GM12878 (cell line): Measurements from ENCODE around the gene SIK3. TPM values are rescaled to one million over a fixed set of nuclear protein-coding genes. Genes with fewer than 3 reads are reported as not detected.

Experiments
- ATAC-seq: fragments of 200-7000 bp; cut with Tn5 transposase; 3 replicates; pipeline ENCODE4 v1.9.1; 2020; ENCODE audit warnings: mild to moderate bottlenecking, moderate library complexity
- BruUV-seq: library from RNA; stranded (reverse); fragments of 400-500 nt; replicated peaks from 2 replicates; lab custom pipeline; 2021; lab: Mats Ljungman, UMichigan
- CTCF ChIA-PET: fragments of 300-600 bp; sonication (Branson Sonifier 250); formaldehyde crosslinking; extraction: SDS; loops from one replicate; lab custom pipeline; 2021; ENCODE audit warnings: inconsistent platforms; lab: Yijun Ruan, JAX
- POLR2A ChIA-PET: fragments of 350-600 bp; formaldehyde crosslinking; extraction: SDS; loops from one replicate; lab custom pipeline; 2021; ENCODE audit warnings: inconsistent platforms; lab: Charles Lee
- RAD21 ChIA-PET: fragments of 300-600 bp; sonication (Branson Sonifier 250); formaldehyde crosslinking; loops from one replicate; lab custom pipeline; 2023; ENCODE audit warnings: antibody characterized with exemption; ENCODE audit not compliant: unreplicated experiment; lab: Charles Lee
- SMC1A ChIA-PET: fragments of 300-600 bp; sonication (Branson Sonifier 250); formaldehyde crosslinking; loops from one replicate; lab custom pipeline; 2023; ENCODE audit not compliant: unreplicated experiment, uncharacterized antibody; lab: Charles Lee
- DNase-seq: peaks from one replicate; pipeline ENCODE4 v3.0.0-alpha.2; 2011; ENCODE audit warnings: low read depth, low spot score
- FAIRE-seq: peaks from 3 replicates; lab custom pipeline; 2011; peaks lifted over from hg19 to GRCh38; lab: Jason Lieb, UNC
- H2AFZ ChIP-seq: 2 replicates; pipeline ENCODE4 v1.6.0; 2011; ENCODE audit warnings: low read depth, low read length, control low read depth; ENCODE audit not compliant: control insufficient read depth
- H3K27ac ChIP-seq: 2 replicates; pipeline ENCODE4 v1.5.1; 2011; ENCODE audit warnings: control low read depth; ENCODE audit not compliant: control insufficient read depth, insufficient read depth
- H3K27me3 ChIP-seq, 2 experiments: replicated peaks in 1 of 2; 2 replicates each; pipeline versions ENCODE4 v1.6.0 to v1.6.1; 2011; ENCODE audit warnings: low read length in 1 of 2; ENCODE audit not compliant: control insufficient read depth in 2 of 2, insufficient read depth in 2 of 2
- H3K36me3 ChIP-seq, 2 experiments: 2 replicates each; pipeline ENCODE4 v1.5.1; 2011; ENCODE audit warnings: low read length in 1 of 2; ENCODE audit not compliant: control insufficient read depth in 2 of 2, insufficient read depth in 2 of 2
- H3K4me1 ChIP-seq: 2 replicates; pipeline ENCODE4 v1.6.1; 2011; ENCODE audit warnings: mild to moderate bottlenecking, low read length, moderate library complexity, mixed read lengths; ENCODE audit not compliant: control insufficient read depth, insufficient read depth
- H3K4me2 ChIP-seq: 2 replicates; pipeline ENCODE4 v1.6.0; 2011; ENCODE audit warnings: control low read depth; ENCODE audit not compliant: control insufficient read depth, insufficient read depth
- H3K4me3 ChIP-seq: fragments of 200-600 bp; sonication (generic); 2 replicates; pipeline ENCODE4 v1.5.1; 2016
- H3K79me2 ChIP-seq: 2 replicates; pipeline ENCODE4 v1.6.0; 2011; ENCODE audit warnings: low read length; ENCODE audit not compliant: control insufficient read depth, insufficient read depth
- H3K9ac ChIP-seq: 2 replicates; pipeline ENCODE4 v1.8.0; 2011; ENCODE audit warnings: low read length, control low read depth, mixed read lengths; ENCODE audit not compliant: control insufficient read depth, insufficient read depth
- H3K9me3 ChIP-seq: replicated peaks from 3 replicates; pipeline ENCODE4 v1.5.1; 2011; ENCODE audit warnings: mild to moderate bottlenecking, low read length; ENCODE audit not compliant: control insufficient read depth, insufficient read depth
- H4K20me1 ChIP-seq: 2 replicates; pipeline ENCODE4 v1.6.0; 2011; ENCODE audit not compliant: control insufficient read depth, insufficient read depth
- ATF7 ChIP-seq: fragments of 450-650 bp; IDR thresholded peaks from 2 replicates; pipeline ENCODE4 v1.6.1; 2016; ENCODE audit warnings: low read depth, mild to moderate bottlenecking
- E2F8 ChIP-seq: fragments of 450-650 bp; IDR thresholded peaks from 2 replicates; pipeline ENCODE4 v1.6.1; 2018; ENCODE audit warnings: mild to moderate bottlenecking, low read depth, moderate library complexity; ENCODE audit not compliant: partially characterized antibody
- FOXM1 ChIP-seq: IDR thresholded peaks from 2 replicates; pipeline ENCODE4 v1.6.1; 2012; ENCODE audit warnings: low read depth, mild to moderate bottlenecking, inconsistent platforms, low read length, moderate library complexity
- HDAC6 ChIP-seq: fragments of 200-600 bp; sonication (generic); IDR thresholded peaks from one replicate; pipeline ENCODE4 v1.8.0; 2017; ENCODE audit warnings: antibody characterized with exemption; ENCODE audit not compliant: unreplicated experiment
- IRF3 ChIP-seq: fragments of 450-650 bp; IDR thresholded peaks from 2 replicates; pipeline ENCODE4 v1.6.1; 2014; ENCODE audit warnings: mild to moderate bottlenecking
- JUND ChIP-seq: IDR thresholded peaks from 2 replicates; pipeline ENCODE4 v1.6.1; 2012; ENCODE audit warnings: low read depth, mild to moderate bottlenecking, low read length, improper control_type of control experiment, moderate library complexity
- KDM1A ChIP-seq: fragments of 200-600 bp; sonication (generic); IDR thresholded peaks from 2 replicates; pipeline ENCODE4 v1.6.1; 2016; ENCODE audit warnings: borderline replicate concordance
- MTA2 ChIP-seq: fragments of 450-650 bp; IDR thresholded peaks from 2 replicates; pipeline ENCODE4 v1.6.1; 2016; ENCODE audit warnings: low read depth, mild to moderate bottlenecking, moderate library complexity
- NFXL1 ChIP-seq: fragments of 450-650 bp; IDR thresholded peaks from 2 replicates; pipeline ENCODE4 v1.6.1; 2017; ENCODE audit warnings: antibody characterized with exemption, mild to moderate bottlenecking, borderline replicate concordance
- NR2C1 ChIP-seq: fragments of 450-650 bp; IDR thresholded peaks from 2 replicates; pipeline ENCODE4 v1.6.1; 2017; ENCODE audit warnings: antibody characterized with exemption, mild to moderate bottlenecking, moderate library complexity
- RBBP5 ChIP-seq: fragments of 200-600 bp; sonication (generic); conservative IDR thresholded peaks from 2 replicates; pipeline ENCODE4 v1.6.1; 2016
- RCOR1 ChIP-seq: conservative IDR thresholded peaks from 2 replicates; pipeline ENCODE4 v1.6.1; 2012; ENCODE audit warnings: low read depth, low read length, improper control_type of control experiment
- RFX5 ChIP-seq: IDR thresholded peaks from 2 replicates; pipeline ENCODE4 v1.6.1; 2011; ENCODE audit warnings: low read depth, low read length, improper control_type of control experiment
- SIX5 ChIP-seq: IDR thresholded peaks from 2 replicates; pipeline ENCODE4 v1.6.1; 2011; ENCODE audit warnings: mild to moderate bottlenecking, low read depth, low read length, moderate library complexity; ENCODE audit not compliant: severe bottlenecking
- SMAD5 ChIP-seq: IDR thresholded peaks from 2 replicates; pipeline ENCODE4 v1.6.1; 2016; ENCODE audit warnings: antibody characterized with exemption, low read depth
- TCF12 ChIP-seq: IDR thresholded peaks from 2 replicates; pipeline ENCODE4 v1.6.1; 2011; ENCODE audit warnings: low read depth, mild to moderate bottlenecking, low read length
- ZNF24 ChIP-seq: fragments of 450-650 bp; IDR thresholded peaks from 2 replicates; pipeline ENCODE4 v1.6.1; 2017; ENCODE audit warnings: antibody characterized with exemption, mild to moderate bottlenecking
- ZNF384 ChIP-seq: IDR thresholded peaks from 2 replicates; pipeline ENCODE4 v1.6.1; 2012; ENCODE audit warnings: low read depth, mild to moderate bottlenecking, low read length, improper control_type of control experiment, borderline replicate concordance
- WGBS: methylation state at CpG from one replicate; pipeline ENCODE4 v1.1.6; 2016; ENCODE audit warnings: low lambda C conversion rate; ENCODE audit not compliant: insufficient replicate concordance, insufficient coverage; ENCODE audit errors: missing lambda C conversion rate; 5-methylcytosine and 5-hydroxymethylcytosine counted together
- in situ Hi-C: fragments of 300-500 bp; cut with MboI; formaldehyde crosslinking; loops from 9 replicates; pipeline ENCODE4 v1.14.3; 2018; ENCODE audit warnings: mixed read lengths
- intact Hi-C: fragments of 100-400 bp; cut with micrococcal nuclease; formaldehyde crosslinking; loops from one replicate; pipeline ENCODE4 v1.14.2; 2022; ENCODE audit not compliant: unreplicated experiment
- polyA plus RNA-seq, 11 experiments: library from polyadenylated mRNA; depleted of rRNA in 4 of 11; unstranded in 6 of 11; stranded (reverse) in 5 of 11; fragments of >200 nt; fragmentation: Nextera tagmentation in 4 of 11; fragmentation: Illumina TruSeq in 1 of 11; extraction: Ambion mirVana in 4 of 11; extraction: Trizol in 1 of 11; gene quantifications; 1 replicate in 1 of 11; 2 replicates in 10 of 11; pipeline versions ENCODE4 v1.2.1 to v1.2.3, GENCODE V29; 2011 to 2016; ENCODE audit warnings: inconsistent platforms in 2 of 11, missing spikeins in 2 of 11, low read depth in 1 of 11
- total RNA-seq, 4 experiments: library from RNA; depleted of rRNA in 3 of 4; stranded (reverse); fragments of >200 nt in 3 of 4; fragmentation: Illumina TruSeq in 1 of 4; extraction: Trizol in 1 of 4; gene quantifications; 2 replicates each; pipeline versions ENCODE4 v1.2.1 to v1.2.3, GENCODE V29; 2013 to 2021
- TF ChIP-seq, protein P1 (sequence below): fragments of 450-650 bp; IDR thresholded peaks from 2 replicates; pipeline ENCODE4 v1.6.1; 2017; ENCODE audit warnings: mild to moderate bottlenecking, low read depth, inconsistent platforms; ENCODE audit not compliant: poor library complexity, severe bottlenecking

The SIK3 gene
- total and polyA plus RNA-seq, 10 of the 15 experiments (the other 5 are each of a cell fraction or from before 2014, with no cell fraction given) = 2.5 to 31.9 (median 11.1) TPM

GRCh38 chr11:117061256-117061655 lies 37.0 kb downstream of the SIK3 start:
- no peak for ATAC-seq
- RAD21 ChIA-PET = interaction anchor here (0.8 to 1.1 kb wide), 2 partner anchors 32 to 41 kb away, joined by 3 to 5 read pairs; no protein-coding TSS in a partner anchor
- no peak overlapping the region for H3K4me3 ChIP-seq
- SMC1A ChIA-PET = interaction anchor here (0.8 to 3.3 kb wide), 8 partner anchors 30 to 172 kb away, joined by 3 to 28 read pairs (median 4); no protein-coding TSS in a partner anchor
- FAIRE-seq = no peak
- intact Hi-C loops = no loop called here
- H3K27me3 ChIP-seq = no peaks in the 10 kb centered on the region
- H3K9ac ChIP-seq = no peak overlapping the region
- H2AFZ ChIP-seq = no peak overlapping the region
- in situ Hi-C loops = no loop called here
- 84% methylated on average over 5 of the region's 5 CpGs for WGBS
- H3K27ac ChIP-seq = no peak overlapping the region
- BruUV-seq = no TSS peak
- H3K4me2 ChIP-seq = no peak overlapping the region
- peaks cover 41% of the 10 kb centered on the region for H3K4me1 ChIP-seq
- H3K36me3 ChIP-seq = 0 out of 4 replicates have a peak, but pooled peaks cover 0 to 2% of the 10 kb centered on the region in 2 experiments
- DNase-seq = no peak
- no peaks in the 10 kb centered on the region for H3K9me3 ChIP-seq
- no peaks in the 10 kb centered on the region; the same call in 1 of the 2 replicates for H4K20me1 ChIP-seq
- peaks cover 53% of the 10 kb centered on the region for H3K79me2 ChIP-seq
- POLR2A ChIA-PET = interaction anchor here (1.1 kb wide), 1 partner anchor 75 kb away, joined by 4 read pairs; no protein-coding TSS in a partner anchor
- no peak for TF ChIP-seq NFXL1
- no peak for TF ChIP-seq KDM1A
- TF ChIP-seq SIX5 = no peak
- TF ChIP-seq E2F8 = no peak
- TF ChIP-seq RCOR1 = no peak
- no peak for TF ChIP-seq IRF3
- no peak for TF ChIP-seq NR2C1
- no peak for TF ChIP-seq ATF7
- no peak for TF ChIP-seq HDAC6
- no peak for TF ChIP-seq ZNF384
- no peak for TF ChIP-seq FOXM1
- no peak for TF ChIP-seq RBBP5
- TF ChIP-seq TCF12 = no peak
- TF ChIP-seq JUND = no peak
- TF ChIP-seq SMAD5 = no peak
- TF ChIP-seq MTA2 = no peak
- TF ChIP-seq, protein P1, sequence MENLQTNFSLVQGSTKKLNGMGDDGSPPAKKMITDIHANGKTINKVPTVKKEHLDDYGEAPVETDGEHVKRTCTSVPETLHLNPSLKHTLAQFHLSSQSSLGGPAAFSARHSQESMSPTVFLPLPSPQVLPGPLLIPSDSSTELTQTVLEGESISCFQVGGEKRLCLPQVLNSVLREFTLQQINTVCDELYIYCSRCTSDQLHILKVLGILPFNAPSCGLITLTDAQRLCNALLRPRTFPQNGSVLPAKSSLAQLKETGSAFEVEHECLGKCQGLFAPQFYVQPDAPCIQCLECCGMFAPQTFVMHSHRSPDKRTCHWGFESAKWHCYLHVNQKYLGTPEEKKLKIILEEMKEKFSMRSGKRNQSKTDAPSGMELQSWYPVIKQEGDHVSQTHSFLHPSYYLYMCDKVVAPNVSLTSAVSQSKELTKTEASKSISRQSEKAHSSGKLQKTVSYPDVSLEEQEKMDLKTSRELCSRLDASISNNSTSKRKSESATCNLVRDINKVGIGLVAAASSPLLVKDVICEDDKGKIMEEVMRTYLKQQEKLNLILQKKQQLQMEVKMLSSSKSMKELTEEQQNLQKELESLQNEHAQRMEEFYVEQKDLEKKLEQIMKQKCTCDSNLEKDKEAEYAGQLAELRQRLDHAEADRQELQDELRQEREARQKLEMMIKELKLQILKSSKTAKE = no peak
- no peak for TF ChIP-seq RFX5
- TF ChIP-seq ZNF24 = no peak
- CTCF ChIA-PET = interaction anchor here (1.1 kb wide), 1 partner anchor 41 kb away, joined by 3 read pairs; no protein-coding TSS in a partner anchor
